Liver (tissue), 3 donors: ENCODE measurements around the gene HHLA2.

Source experiments
- ATF3 ChIP-seq: IDR thresholded peaks from 2 replicates; pipeline ENCODE4 v1.6.1; 2016; ENCODE audit warnings: antibody characterized with exemption
- CTCF ChIP-seq: fragments of 150-350 bp; IDR thresholded peaks from 2 replicates; pipeline ENCODE4 v1.5.1; 2017; ENCODE audit warnings: improper control_type of control experiment, low read depth, low read length; ENCODE audit not compliant: missing input control
- EGR1 ChIP-seq, 2 donors: IDR thresholded peaks; 2 replicates each; pipeline ENCODE4 v1.6.1; 2016 to 2018; ENCODE audit warnings: antibody characterized with exemption in 2 of 2, low read depth in 2 of 2
- FOXA2 ChIP-seq: IDR thresholded peaks from 2 replicates; pipeline ENCODE4 v1.6.1; 2016; ENCODE audit warnings: antibody characterized with exemption
- GABPA ChIP-seq, 2 donors: IDR thresholded peaks in 1 of 2; conservative IDR thresholded peaks in 1 of 2; 2 replicates each; pipeline ENCODE4 v1.6.1; 2016; ENCODE audit warnings: antibody characterized with exemption in 2 of 2, mild to moderate bottlenecking in 1 of 2, moderate library complexity in 1 of 2
- HNF4G ChIP-seq: IDR thresholded peaks from 2 replicates; pipeline ENCODE4 v1.6.1; 2016; ENCODE audit warnings: antibody characterized with exemption
- JUND ChIP-seq, 2 donors: IDR thresholded peaks; 2 replicates each; pipeline ENCODE4 v1.6.1; 2016; ENCODE audit warnings: antibody characterized with exemption in 2 of 2
- RAD21 ChIP-seq, 2 donors: IDR thresholded peaks; 2 replicates each; pipeline ENCODE4 v1.6.1; 2016; ENCODE audit warnings: antibody characterized with exemption in 2 of 2, mild to moderate bottlenecking in 2 of 2
- REST ChIP-seq: IDR thresholded peaks from 2 replicates; pipeline ENCODE4 v1.6.1; 2016; ENCODE audit warnings: antibody characterized with exemption, mild to moderate bottlenecking
- SP1 ChIP-seq: IDR thresholded peaks from 2 replicates; pipeline ENCODE4 v1.6.1; 2018; ENCODE audit warnings: antibody characterized with exemption, mild to moderate bottlenecking
- TAF1 ChIP-seq: conservative IDR thresholded peaks from 2 replicates; pipeline ENCODE4 v1.6.1; 2016; ENCODE audit warnings: antibody characterized with exemption, mild to moderate bottlenecking
- YY1 ChIP-seq: IDR thresholded peaks from 2 replicates; pipeline ENCODE4 v1.6.1; 2016; ENCODE audit warnings: antibody characterized with exemption, mild to moderate bottlenecking
- ZBTB33 ChIP-seq: IDR thresholded peaks from 2 replicates; pipeline ENCODE4 v1.6.1; 2016; ENCODE audit warnings: antibody characterized with exemption
- donor health status: healthy.
- donor health status: healthy.

GRCh38 chr3:108409800-108410178 lies 113.4 kb downstream of the HHLA2 start:
- TF ChIP-seq CTCF (no peak), ZBTB33 (no peak), JUND (IDR thresholded peaks at IDR 0.05) (no peak), RAD21 (IDR thresholded peaks at IDR 0.05) (no peak), REST (no peak), HNF4G (no peak), ATF3 (no peak), YY1 (no peak), TAF1 (no peak), GABPA (IDR thresholded peaks at IDR 0.05 in 1 of 2, conservative IDR thresholded peaks at IDR 0.05 in 1 of 2) (no peak), FOXA2 (no peak), SP1 (no peak), EGR1 (IDR thresholded peaks at IDR 0.05; ENCODE audit: low read depth in 2 of 2) (no peak)
